HG03039 (cell line): ENCODE measurements around the gene E2F7.

Experiments
- ATAC-seq: cut with Tn5 transposase; IDR thresholded peaks from one replicate; pipeline ENCODE4 v1.9.1; 2021; ENCODE audit warnings: mild to moderate bottlenecking, moderate library complexity; ENCODE audit not compliant: unreplicated experiment

The E2F7 gene

DNA sequence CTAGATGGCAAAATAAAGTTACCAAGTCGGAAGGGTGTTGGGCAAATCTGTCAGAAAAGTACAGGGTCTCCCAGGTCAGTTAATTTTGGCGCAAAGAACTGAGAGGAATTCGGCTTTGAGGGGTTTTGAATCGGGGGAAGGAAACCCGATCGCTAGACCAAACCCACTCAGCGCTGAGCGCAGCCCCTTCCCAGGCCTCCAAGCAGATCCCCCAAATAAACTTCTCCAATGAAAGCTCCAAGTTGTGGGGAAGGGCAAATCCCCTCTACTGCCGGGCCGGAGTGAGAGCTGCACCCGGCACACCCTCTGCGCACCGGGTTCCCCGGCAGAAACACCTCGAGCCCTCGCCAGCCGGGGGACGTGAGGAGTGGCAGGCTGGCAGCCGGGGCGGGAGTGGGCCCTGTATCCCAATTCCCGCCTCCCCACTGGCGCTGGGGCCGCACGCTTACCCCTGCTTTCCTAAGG lies 441 bp downstream of the E2F7 start:
- peak; percentile 2 for ATAC-seq

DNA sequence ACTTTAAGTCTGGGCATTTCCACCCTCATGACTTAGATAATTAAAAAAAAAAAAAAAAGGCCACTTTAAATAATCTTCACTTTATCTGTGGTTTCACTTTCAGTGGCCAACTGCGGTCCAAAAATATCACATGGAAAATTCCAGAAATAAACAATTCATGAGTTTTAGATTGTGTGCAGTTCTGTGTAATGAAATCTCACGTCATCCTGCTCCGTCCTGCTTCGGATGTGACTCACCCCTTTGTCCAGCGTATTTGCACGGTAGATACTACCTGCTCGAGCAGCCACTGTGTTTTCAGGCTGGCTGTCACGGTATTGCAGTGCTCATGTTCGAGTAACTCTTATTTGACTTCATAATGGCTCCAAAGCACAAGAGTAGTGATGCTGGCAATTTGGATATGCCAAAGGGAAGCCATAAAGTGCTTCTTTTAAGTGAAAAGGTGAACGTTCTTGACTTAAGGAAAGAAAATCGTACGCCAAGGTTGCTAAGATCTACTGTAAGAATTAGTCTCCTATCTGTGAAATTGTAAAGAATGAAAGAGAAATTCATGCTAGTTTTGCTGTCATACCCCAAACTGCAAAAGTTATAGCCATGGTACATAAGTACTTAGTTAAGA lies 2.4 kb downstream of the E2F7 start:
- peak; percentile 34 for ATAC-seq

DNA sequence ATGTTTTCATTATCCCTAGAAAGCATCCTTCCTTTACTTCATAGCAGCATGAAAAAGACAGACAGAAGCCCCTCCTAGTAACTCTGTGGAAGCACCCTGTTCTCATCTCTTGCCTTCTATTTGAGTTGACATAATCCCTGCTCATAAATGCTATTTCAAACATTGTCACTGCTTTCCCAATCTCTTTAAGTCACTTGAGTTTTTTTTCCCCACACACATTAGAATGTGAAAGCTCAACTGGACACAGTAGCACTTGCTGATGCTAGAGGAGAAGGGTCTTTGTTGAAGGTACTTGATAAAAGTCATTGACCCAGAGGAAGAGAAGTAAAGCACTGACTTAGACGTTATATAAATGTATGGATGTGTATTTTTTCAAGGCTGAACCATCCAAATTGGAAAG lies 3.0 kb downstream of the E2F7 start:
- no peak for ATAC-seq

DNA sequence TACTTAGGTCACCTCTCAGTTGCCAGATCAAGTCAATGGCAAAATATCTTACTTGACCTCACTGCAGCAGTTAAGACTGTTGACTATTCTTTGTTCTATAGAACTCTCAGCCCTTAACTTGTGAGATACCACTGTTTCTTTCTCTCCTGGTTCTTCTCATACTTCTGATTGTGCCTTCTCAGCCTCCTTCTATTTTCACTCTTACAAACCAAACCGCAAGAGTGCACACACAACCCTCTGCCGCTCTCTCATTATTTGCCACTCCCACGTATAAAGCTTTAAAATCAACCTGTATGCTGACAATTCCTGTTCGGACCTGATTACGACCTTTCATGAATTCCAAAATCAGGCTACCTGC lies 4.5 kb downstream of the E2F7 start:
- ATAC-seq = peak; percentile 25

DNA sequence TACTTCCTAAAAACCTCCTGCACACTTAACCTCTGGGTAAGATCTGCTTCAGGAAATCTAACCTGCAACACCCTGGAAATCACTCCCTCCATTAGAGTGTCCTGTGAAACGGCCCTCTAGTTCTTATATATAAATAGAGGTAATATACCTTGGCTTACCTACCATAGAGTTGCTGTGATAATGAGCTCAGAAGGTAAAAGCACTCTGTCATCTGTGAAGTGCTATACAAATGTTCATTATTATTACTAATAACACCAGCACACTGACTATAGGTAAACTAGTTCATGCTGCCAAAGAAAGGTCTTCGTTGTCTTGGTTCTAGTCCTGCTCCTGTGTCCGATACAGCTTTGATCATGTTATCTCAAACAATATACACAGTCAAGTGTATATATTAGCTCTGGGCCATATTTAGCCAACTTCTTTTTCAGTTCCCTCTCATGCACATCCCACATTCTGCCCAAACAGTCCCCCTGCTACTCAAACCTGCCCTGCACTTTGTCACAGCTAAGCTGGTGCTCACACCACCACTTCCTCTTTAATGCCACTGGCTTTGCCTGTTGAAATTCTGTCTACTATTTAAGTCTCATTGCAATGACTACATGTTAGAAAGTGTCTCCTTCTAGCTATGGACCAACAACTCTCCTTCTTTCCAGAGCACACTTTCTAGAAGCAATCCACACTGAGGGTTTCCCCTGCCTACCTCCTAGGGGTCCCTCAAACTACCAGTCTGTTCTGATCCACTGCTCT lies 5.1 kb downstream of the E2F7 start:
- peak; percentile 65 for ATAC-seq

DNA sequence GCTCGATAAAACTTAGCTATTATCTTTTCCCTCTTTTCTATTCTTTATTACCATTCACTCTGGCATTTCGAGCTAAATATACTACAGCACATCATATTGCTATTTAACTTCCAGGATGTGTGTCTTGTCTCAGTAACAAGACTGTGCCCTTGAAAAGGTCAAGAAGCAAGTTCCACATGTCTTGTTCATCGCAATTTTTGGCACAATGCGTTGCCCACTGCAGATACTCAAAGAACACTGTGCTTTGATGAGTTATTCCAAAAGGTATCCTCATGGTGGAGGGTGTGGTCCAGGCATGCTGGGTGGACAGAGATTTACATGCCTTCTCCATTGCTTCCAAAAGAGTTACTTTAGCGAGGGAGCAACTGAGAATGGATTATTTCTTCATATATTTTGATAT lies 6.6 kb downstream of the E2F7 start:
- no peak for ATAC-seq

DNA sequence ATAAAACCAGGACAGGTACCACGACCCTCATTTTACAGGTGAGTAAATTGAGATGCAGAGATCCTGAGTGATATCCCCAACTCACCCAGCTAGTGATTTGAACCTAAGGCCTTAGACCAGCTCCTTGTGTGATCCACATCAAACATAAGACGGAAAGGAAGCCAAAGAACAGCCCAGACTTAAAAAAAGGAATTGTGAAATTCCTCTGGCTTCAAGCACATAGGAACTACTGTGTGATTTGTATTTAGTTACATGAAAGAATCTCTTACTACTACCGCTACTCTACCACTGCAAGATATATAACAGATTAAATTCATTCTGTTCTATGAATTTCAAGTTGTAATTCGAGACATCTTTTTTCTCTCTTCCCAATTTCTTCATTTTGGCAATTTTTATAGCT lies 10.5 kb downstream of the E2F7 start:
- ATAC-seq = no peak

DNA sequence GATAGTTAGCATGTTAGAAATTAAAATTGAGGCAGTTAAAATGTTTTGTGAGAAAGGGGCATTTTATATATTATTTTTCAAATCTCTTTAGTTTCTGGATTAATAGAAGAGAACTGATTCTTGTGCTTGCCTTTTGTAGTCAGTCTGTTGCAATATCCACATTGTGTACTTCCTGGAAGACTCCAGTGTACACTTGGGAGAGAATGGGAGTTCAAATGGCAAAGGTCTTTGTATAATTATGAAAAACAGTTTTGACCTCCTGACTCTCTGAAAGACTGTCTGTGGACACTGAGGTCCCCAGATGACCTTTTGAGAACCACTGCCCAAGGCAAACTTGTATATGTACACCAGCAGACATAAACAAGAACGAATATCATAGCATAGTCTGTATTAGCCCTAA lies 12.1 kb downstream of the E2F7 start:
- ATAC-seq = no peak

GRCh38 chr12:77049767-77050353 lies 15.5 kb downstream of the E2F7 start:
- peak; percentile 96 for ATAC-seq

DNA sequence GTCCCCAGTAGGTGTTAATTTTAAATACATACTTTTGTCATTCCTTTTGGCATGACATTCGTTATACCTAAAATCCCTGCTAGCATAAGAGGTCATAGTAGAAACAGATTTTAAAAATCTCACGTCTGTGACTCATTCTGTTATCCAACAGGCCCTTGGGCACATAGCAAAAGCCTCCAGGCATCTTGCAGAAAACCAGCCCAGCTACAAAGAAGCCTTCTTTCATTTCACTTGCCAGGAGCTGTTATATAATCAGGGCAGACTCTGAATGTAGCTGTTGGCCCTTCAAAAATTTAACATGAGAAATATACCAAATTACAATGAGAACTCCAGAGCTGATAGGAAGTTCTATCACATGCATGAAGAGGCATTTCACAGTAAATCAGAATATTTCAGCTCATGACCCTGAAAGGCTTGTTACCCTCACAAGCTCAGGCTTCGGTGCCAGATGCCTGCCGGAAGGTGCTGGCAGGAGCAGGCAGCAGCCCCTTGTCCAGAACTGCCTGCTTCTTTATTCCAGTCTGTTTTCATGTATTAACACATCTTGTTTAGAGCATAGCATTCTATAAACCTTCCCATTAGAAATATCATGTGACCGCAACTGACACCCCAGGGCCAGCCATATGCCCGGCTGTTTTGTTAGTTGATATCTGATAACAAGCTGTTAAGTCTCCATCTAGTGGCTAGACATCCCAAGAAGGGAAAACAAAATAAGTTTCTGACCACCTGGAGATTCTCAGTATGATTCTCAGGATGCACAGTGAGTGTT lies 17.8 kb downstream of the E2F7 start:
- ATAC-seq = no peak

DNA sequence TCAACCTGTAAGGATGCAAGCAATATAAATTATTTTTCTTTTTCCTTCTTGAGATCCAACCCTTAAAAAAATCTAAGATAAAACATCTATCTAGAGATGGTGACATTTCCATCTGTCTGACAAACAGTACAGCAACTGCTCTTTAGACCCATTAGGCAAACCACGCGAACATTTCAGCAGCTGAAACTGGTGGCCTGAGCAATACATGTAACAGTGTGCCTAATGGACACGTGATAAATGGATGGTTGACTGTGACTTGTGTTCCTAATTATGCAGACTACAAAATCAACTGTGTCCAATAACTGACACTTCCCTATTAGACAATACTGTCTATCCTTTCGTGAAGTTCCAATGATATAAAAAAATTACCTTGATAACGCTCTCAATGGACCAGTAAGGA lies 18.9 kb downstream of the E2F7 start:
- ATAC-seq = no peak

DNA sequence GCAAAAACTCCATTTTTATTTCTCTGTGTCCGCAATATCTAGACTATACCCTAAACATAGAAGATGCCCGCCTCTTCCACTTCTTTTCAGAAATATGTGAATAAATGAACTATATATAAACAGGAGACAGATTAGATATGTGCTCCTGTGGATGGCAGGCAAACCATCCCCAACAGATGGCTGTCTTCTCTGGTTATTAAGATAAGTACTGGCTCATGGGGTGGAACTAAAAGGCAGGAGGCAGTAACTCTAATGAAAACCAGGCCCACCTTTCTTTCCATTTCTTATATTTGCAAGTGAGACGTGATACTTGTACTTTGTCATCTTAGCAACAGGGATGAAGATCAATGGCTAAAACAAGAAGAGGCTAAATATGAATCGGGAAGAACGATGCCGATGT lies 20.2 kb downstream of the E2F7 start:
- no peak for ATAC-seq

GRCh38 chr12:77044721-77045120 lies 20.6 kb downstream of the E2F7 start:
- ATAC-seq = no peak

DNA sequence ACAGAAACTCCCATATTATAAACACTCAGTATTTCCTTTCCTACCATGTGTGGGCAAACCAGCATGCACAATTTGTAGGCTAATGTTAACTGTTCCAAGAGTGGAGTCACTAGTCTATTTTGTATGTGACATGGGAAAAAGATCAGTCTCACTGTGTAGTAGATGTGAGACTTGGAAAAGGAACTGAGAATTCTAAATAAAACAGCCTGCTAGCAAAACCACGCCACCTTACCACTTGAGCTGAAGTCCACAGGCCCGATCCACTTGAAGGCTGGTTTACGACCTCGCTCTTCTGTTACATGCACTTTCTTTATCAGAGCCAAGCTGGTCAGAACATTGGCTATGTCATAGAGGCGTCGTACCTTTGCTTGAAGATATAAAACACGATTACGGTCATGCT lies 22.5 kb downstream of the E2F7 start:
- no peak for ATAC-seq

- ATAC-seq = no peak
Observed at GRCh38 chr12:77040231-77040630, 25.1 kb downstream of the E2F7 start.

DNA sequence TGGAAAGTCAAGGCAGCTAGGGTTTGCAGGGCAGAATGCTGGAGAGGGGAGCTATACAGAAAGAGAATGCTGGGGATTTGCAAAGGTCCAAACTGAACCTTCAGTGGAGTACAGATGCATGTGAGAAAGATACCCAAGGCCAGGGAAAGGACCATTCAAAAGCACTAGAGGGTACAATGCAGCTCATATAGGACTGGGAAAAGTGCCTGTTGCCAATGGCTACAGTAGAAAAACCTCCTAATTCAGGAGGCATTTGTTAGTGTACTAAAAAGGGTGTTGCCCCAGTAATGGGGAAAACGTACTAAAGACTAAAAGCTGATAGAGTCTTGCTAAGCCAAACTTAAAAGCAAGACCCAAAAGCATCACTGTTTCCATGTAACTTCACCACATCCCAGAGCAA lies 30.1 kb downstream of the E2F7 start:
- ATAC-seq = no peak

- ATAC-seq = no peak
Observed at GRCh38 chr12:77033658-77034536, 31.5 kb downstream of the E2F7 start.

GRCh38 chr12:77032406-77032805 lies 33.0 kb downstream of the E2F7 start:
- ATAC-seq = no peak

GRCh38 chr12:77031745-77032144 lies 33.6 kb downstream of the E2F7 start:
- ATAC-seq = no peak

- no peak for ATAC-seq
Observed at GRCh38 chr12:77025782-77026314, 39.5 kb downstream of the E2F7 start.
